Measurements from ENCODE around the gene NFKBIA. TPM values are rescaled to one million over a fixed set of nuclear protein-coding genes. Genes with fewer than 3 reads are reported as not detected.

The NFKBIA gene, protein sequence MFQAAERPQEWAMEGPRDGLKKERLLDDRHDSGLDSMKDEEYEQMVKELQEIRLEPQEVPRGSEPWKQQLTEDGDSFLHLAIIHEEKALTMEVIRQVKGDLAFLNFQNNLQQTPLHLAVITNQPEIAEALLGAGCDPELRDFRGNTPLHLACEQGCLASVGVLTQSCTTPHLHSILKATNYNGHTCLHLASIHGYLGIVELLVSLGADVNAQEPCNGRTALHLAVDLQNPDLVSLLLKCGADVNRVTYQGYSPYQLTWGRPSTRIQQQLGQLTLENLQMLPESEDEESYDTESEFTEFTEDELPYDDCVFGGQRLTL
- 32.9 TPM for total RNA-seq

GRCh38 chr14:35404449-35405303 is at the start of gene NFKBIA:
Gene NFKBIA (minus strand): TSS chr14:35404749. CDS start chr14:35404644, 105 bp downstream.

Other genes with a start within 250 kb of the NFKBIA start
- 146 TPM for gene PSMA6, start 112.4 kb downstream of the NFKBIA start, total RNA-seq
- gene INSM2, start 129.4 kb upstream of the NFKBIA start, total RNA-seq = not detected